Right ventricle myocardium inferior (tissue), 1 donor: Measurements from ENCODE around the gene EXOSC2. TPM values are rescaled to one million over a fixed set of nuclear protein-coding genes. Genes with fewer than 3 reads are reported as not detected.
"Not testable (repeated sequence)": the region's sequence is repeated elsewhere in the genome, so short reads cannot be mapped to it uniquely, and the experiment has no call there.

ENCODE experiments used
- ATAC-seq: fragments of 200-7000 bp; cut with Tn5 transposase; one replicate; pipeline ENCODE4 v1.9.1; 2020; ENCODE audit warnings: mild to moderate bottlenecking, moderate library complexity
- DNase-seq: peaks from one replicate; pipeline ENCODE4 v3.0.0; 2021; ENCODE audit errors: missing footprints
- intact Hi-C: fragments of 100-400 bp; cut with DNase I; formaldehyde crosslinking; loops from one replicate; pipeline ENCODE4 v1.11.0; 2022
- total RNA-seq: library from RNA; stranded (reverse); fragmentation: NEBNext Ultra II Directional; extraction: Animal tissue kit (Norgen Biotek cat#: 25700); gene quantifications from one replicate; pipeline ENCODE4 v1.2.1, GENCODE V29; 2021
- donor health status: DM: no; HTN: yes; CAD: no; lungs with severe emphysema.

EXOSC2 gene
- total RNA-seq, 1 donor from 2014 or later: 11.2 TPM

- intact Hi-C loops: no loop called here
- ATAC-seq (no peak), DNase-seq (peak; percentile 11)
These were observed 27.9 kb upstream of the EXOSC2 start for GRCh38 chr9:130665431-130666392.

DNA sequence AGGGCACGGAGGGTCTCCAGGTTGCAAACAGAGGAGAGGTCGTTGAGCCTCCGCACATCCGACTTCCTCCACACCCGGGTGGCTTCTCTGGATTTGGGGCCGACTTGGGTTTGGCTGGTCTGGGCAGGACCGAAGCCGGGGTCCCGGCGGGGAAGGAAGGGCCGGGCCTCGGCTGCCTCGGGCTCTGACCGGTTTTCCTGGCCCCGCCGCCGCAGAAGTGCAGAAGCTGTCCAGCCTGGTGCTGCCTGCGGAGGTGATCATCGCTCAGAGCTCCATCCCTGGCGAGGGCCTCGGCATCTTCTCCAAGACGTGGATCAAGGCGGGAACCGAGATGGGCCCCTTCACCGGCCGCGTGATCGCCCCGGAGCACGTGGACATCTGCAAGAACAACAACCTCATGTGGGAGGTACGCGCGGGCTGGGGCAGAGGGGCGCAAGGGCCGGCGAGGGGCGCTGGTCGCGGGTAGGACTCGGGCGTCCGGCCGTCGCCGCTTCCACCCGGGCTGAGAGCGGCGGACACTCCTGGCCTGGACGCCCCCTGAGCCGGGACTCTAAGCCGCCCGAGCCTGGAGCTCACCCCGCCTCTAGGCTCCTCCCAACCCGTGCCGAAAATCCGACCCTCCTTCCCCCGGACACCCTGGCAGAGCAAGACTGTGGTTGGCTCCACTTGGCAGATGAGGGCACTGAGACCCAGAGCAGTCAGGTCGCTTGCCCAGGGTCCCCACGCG, 27.0 kb upstream of the EXOSC2 start:
- DNase-seq: peak; percentile 39
- no peak for ATAC-seq
- intact Hi-C loops: no loop called here

GRCh38 chr9:130667120-130667435, 26.5 kb upstream of the EXOSC2 start:
- ATAC-seq (no peak), DNase-seq (peak; percentile 50)
- intact Hi-C loops: no loop called here

GRCh38 chr9:130668196-130668595, 25.4 kb upstream of the EXOSC2 start:
- ATAC-seq (no peak), DNase-seq (peak; percentile 39)
- intact Hi-C loops: no loop called here

GRCh38 chr9:130668659-130669058, 24.9 kb upstream of the EXOSC2 start:
- intact Hi-C loops: no loop called here
- ATAC-seq: no peak

GRCh38 chr9:130669965-130670364, 23.6 kb upstream of the EXOSC2 start:
- ATAC-seq (no peak), DNase-seq (peak; percentile 15)
- intact Hi-C loops: no loop called here

More at GRCh38 chr9:130668659-130669058, 24.9 kb upstream of the EXOSC2 start:
- peak; percentile 25 for DNase-seq

- DNase-seq (no peak), ATAC-seq (no peak)
- intact Hi-C loops: no loop called here
These were observed 22.9 kb upstream of the EXOSC2 start for GRCh38 chr9:130670644-130671043.

DNA sequence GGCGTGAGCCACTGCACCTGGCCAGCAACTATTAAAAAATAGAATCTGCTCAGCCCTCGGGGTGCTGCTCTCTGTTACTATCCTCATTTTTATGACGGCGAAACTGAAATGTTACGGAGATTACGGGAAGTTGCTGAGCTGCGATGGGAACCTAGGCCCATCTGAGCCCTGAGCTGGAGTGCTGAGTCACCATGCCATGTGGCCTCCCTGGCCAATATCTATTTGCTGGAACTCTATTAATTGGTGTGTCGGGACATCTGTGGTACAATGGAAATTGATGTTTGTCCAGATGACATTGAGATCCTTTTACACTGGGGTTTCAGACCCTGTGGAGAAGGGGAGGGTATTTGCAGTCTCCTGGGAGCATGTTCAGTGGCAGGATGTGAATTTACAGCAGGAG, 21.1 kb upstream of the EXOSC2 start:
- intact Hi-C loops: no loop called here
- DNase-seq (peak; percentile 9), ATAC-seq (no peak)

DNA sequence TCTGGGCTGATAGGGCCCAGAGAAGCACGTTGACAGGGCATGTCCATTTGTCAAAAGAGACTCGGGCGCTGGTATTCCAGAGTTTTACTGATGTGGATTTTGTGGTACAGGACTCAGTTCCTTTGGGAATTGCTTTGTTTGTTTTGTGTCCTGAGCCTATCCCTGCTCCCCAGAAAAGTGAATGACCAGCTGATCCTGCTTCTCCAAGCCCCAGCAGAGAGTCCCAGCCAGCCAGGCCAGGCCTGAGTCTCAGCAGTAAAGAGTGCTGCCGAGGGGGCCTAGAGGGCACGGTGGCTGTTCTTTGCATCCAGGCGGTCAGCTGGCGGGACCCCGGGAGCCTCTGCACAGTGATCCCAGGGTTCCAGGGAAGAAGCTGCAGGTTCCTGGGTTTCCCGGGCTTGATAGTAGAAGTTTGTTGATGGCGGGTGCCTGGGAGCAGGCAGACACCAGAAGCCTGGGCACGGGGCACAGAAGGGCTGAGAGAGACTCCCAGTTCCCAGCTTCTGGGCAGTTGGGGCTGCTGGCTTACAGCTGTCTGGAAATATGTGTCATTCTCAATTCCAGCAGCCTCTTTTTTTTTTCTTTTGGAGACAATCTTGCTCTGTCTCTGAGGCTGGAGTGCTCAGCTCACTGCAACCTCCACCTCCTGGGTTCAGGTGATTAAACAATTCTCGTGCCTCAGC, 20.5 kb upstream of the EXOSC2 start:
- DNase-seq: peak; percentile 35
- no peak for ATAC-seq
- intact Hi-C loops: no loop called here

- ATAC-seq (no peak), DNase-seq (peak; percentile 61)
- intact Hi-C loops: no loop called here
These were observed 18.2 kb upstream of the EXOSC2 start for GRCh38 chr9:130675396-130675795.

- DNase-seq: no peak
- ATAC-seq: no peak
- intact Hi-C loops: no loop called here
These were observed 16.3 kb upstream of the EXOSC2 start for GRCh38 chr9:130677252-130677651.

DNA sequence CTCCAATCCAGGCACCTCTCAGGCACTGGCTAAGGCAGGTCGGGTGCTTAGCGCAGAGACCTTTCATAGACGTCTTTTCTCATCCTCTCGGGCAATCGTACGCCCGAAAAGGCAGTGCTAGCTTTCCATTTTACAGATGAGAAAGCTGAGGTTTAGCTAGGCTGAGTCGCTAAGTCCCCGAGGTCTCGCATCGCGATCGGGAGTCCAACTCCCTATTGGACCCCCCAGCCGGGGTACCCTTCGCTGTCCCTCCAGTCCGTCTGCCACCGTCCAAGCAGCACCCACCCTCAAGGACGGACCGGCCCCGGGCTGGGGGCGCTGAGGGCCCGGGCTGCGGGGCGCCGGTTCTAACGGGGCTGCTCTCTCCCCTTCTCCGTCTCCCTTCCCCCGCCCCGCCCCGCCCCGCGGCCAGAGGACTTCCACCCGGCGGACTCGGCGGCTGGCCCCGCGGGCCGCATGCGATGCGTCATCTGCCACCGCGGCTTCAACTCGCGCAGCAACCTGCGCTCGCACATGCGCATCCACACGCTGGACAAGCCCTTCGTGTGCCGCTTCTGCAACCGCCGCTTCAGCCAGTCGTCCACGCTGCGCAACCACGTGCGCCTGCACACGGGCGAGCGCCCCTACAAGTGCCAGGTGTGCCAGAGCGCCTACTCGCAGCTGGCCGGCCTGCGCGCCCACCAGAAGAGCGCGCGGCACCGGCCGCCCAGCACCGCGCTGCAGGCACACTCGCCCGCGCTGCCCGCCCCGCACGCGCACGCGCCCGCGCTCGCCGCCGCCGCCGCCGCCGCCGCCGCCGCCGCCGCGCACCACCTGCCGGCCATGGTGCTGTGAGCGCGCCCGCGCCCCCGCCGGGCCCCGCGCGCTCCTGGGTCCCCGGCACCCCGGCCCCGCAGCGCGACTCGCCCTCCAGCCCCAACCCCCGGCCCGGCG, 12.5 kb upstream of the EXOSC2 start:
- ATAC-seq: peak; percentile 60

GRCh38 chr9:130681769-130682420, 11.7 kb upstream of the EXOSC2 start:
- intact Hi-C loops: loop anchor here (1.0 to 10.0 kb wide), 4 partner anchors 53 to 577 kb away; partner anchors contain the start of gene FUBP3
- ATAC-seq (no peak), DNase-seq (peak; percentile 69)

More for the DNA sequence above, 12.5 kb upstream of the EXOSC2 start:
- intact Hi-C loops: loop anchor here (10.0 kb wide), 2 partner anchors 106 to 576 kb away; partner anchors contain the start of gene FUBP3
- peak; percentile 88 for DNase-seq

DNA sequence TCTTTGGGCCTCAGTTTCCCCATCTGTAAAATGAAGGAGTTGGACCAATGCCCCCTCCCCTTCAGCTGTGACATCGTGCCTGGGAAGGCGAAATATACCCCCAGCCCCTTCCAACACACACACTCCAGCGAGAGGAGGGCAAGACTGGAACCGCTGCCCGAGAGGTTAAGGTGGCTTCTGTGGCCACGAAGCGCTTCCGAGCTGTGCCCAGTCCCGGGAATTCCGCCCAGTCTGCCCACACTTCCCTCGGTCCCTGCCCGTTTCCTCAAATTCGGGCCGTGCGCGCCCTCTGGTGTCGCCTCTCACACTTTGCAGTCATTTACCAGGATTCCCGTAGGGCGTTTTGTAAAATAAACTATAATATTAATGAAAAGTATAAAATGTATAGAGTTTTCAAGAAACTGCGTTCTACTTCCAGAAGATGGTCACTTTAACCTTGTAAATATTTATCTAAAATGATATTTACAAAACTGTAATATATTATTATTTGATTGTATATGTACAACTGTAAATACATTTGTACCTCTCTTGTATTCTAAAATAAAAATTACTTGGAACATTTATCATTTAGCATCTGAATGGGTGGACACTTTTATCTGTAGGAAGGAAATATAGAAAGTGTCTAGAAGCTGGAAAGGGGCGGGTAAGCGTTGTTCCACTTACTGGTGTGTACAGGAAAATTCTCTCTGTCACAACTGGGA, 11.0 kb upstream of the EXOSC2 start:
- ATAC-seq: peak; percentile 74
- peak; percentile 92 for DNase-seq
- intact Hi-C loops: loop anchor here (1.0 to 10.0 kb wide), 4 partner anchors 53 to 578 kb away; partner anchors contain the start of gene FUBP3

DNA sequence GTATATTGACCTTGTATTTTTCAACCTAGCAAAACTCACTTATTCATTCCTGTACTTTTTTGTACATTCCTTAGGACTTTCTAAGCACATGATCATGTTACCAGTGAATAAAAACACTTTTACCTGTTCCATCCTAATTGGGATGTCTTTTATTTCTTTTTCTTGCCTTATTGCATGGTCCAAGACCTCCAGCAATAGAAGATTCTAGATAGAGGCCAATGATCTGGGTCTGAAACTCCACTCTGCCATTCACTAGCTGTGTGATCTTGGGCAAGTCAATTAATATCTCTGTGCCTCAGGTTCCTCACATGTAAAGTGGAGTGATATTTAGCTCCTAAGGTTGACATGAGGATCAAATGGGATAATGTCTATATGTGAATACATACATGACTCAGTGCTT, 8.5 kb upstream of the EXOSC2 start:
- ATAC-seq (no peak), DNase-seq (no peak)
- intact Hi-C loops: loop anchor here (10.0 kb wide), 2 partner anchors 110 to 580 kb away; partner anchors contain the start of gene FUBP3

- intact Hi-C loops: loop anchor here (10.0 kb wide), 2 partner anchors 111 to 581 kb away; partner anchors contain the start of gene FUBP3
- ATAC-seq: not testable (repeated sequence)
These were observed 7.6 kb upstream of the EXOSC2 start for GRCh38 chr9:130685945-130686344.

DNA sequence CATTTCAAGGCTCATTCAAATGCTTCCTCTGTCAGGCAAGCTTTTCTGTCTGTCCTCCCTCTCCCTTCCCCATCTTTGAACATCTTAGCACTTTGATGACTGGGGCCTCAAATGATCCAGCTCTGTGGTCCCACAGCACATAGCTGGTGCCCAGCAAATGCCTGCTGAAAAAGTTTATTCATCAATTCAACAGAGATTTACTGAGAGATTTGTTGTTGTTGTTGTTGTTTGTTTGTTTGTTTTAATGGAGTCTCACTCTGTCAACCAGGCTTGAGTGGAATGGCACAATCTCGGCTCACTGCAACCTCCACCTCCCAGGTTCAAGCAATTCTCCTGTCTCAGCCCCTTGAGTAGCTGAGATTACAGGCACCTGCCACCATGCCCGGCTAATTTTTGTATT, 6.0 kb upstream of the EXOSC2 start:
- ATAC-seq (no peak), DNase-seq (no peak)
- intact Hi-C loops: loop anchor here (10.0 kb wide), 2 partner anchors 113 to 583 kb away; partner anchors contain the start of gene FUBP3

More at GRCh38 chr9:130685945-130686344, 7.6 kb upstream of the EXOSC2 start:
- not testable (repeated sequence) for DNase-seq
